ENCODE measurements around the gene TMEM43. TPM values are rescaled to one million over a fixed set of nuclear protein-coding genes. Genes with fewer than 3 reads are reported as not detected.

TMEM43 gene
- total and polyA plus RNA-seq, 10 of the 15 experiments (the other 5 are each of a cell fraction or from before 2014, with no cell fraction given) = 7.2 to 33.0 (median 18.5) TPM

DNA sequence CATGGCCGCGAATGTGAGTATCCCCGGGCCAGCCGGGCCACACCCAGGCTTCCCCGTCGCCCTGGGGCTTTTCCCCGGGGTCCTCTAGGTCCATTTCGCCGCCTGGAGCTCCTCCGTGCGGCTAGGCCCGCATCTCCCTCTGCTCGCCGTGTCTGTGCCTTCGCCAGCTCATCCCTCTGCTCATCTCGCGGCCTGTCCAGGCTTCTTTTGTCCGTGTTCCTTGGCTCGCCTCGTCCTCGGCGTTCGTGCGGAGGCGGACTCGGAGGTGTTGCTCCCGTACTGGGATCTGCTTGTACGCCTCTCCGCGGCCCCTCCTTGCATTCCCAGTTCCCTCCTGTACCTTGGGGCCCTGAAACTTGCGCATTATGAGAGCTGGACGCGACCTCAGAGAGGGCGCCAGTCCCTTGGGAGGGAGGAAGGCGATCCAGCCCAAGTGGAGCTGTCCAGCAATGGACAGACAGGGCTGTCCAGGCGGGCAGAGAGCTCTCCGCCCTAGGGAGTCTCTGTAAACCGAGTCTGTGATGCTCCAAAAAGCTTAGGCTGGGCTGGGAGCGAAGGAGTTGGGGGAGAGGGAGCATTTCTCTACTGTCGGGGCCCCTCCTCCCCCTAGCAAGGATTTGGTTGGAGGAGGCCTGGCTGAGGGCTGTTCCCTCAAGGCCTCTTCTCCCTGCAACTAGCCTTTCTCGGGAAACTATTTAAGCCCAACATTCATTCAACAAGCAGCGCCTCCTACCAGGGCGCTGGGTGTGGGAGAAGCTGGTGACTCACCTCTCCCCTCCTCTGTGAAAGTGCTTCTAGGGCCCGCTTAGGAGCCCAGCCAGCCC lies 553 bp downstream of the TMEM43 start (continued):
- TF ChIP-seq, protein P1, sequence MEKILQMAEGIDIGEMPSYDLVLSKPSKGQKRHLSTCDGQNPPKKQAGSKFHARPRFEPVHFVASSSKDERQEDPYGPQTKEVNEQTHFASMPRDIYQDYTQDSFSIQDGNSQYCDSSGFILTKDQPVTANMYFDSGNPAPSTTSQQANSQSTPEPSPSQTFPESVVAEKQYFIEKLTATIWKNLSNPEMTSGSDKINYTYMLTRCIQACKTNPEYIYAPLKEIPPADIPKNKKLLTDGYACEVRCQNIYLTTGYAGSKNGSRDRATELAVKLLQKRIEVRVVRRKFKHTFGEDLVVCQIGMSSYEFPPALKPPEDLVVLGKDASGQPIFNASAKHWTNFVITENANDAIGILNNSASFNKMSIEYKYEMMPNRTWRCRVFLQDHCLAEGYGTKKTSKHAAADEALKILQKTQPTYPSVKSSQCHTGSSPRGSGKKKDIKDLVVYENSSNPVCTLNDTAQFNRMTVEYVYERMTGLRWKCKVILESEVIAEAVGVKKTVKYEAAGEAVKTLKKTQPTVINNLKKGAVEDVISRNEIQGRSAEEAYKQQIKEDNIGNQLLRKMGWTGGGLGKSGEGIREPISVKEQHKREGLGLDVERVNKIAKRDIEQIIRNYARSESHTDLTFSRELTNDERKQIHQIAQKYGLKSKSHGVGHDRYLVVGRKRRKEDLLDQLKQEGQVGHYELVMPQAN (conservative IDR thresholded peaks at IDR 0.05) = peak; percentile 19; the same call in 1 of the 2 replicates
- peak; percentile 65 for TF ChIP-seq MEF2B (IDR thresholded peaks at IDR 0.05; ENCODE audit: partially characterized antibody, poor library complexity, severe bottlenecking)
- no peak for TF ChIP-seq HCFC1 (IDR thresholded peaks at IDR 0.05; ENCODE audit: low read length)
- TF ChIP-seq, protein P2, sequence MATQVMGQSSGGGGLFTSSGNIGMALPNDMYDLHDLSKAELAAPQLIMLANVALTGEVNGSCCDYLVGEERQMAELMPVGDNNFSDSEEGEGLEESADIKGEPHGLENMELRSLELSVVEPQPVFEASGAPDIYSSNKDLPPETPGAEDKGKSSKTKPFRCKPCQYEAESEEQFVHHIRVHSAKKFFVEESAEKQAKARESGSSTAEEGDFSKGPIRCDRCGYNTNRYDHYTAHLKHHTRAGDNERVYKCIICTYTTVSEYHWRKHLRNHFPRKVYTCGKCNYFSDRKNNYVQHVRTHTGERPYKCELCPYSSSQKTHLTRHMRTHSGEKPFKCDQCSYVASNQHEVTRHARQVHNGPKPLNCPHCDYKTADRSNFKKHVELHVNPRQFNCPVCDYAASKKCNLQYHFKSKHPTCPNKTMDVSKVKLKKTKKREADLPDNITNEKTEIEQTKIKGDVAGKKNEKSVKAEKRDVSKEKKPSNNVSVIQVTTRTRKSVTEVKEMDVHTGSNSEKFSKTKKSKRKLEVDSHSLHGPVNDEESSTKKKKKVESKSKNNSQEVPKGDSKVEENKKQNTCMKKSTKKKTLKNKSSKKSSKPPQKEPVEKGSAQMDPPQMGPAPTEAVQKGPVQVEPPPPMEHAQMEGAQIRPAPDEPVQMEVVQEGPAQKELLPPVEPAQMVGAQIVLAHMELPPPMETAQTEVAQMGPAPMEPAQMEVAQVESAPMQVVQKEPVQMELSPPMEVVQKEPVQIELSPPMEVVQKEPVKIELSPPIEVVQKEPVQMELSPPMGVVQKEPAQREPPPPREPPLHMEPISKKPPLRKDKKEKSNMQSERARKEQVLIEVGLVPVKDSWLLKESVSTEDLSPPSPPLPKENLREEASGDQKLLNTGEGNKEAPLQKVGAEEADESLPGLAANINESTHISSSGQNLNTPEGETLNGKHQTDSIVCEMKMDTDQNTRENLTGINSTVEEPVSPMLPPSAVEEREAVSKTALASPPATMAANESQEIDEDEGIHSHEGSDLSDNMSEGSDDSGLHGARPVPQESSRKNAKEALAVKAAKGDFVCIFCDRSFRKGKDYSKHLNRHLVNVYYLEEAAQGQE (IDR thresholded peaks at IDR 0.05; ENCODE audit: low read depth, low read length) = peak; percentile 82
- TF ChIP-seq RCOR1 (conservative IDR thresholded peaks at IDR 0.05; ENCODE audit: low read depth, low read length) = 0 out of 2 replicates have a peak, but pooled peaks have one; percentile 67
- TF ChIP-seq TAF1 (IDR thresholded peaks at IDR 0.05; ENCODE audit: borderline replicate concordance, low read depth, low read length) = 0 out of 2 replicates have a peak, but pooled peaks have one; percentile 5
- TF ChIP-seq SP1 (IDR thresholded peaks at IDR 0.05; ENCODE audit: low read depth, low read length) = no peak
- TF ChIP-seq, protein P3, sequence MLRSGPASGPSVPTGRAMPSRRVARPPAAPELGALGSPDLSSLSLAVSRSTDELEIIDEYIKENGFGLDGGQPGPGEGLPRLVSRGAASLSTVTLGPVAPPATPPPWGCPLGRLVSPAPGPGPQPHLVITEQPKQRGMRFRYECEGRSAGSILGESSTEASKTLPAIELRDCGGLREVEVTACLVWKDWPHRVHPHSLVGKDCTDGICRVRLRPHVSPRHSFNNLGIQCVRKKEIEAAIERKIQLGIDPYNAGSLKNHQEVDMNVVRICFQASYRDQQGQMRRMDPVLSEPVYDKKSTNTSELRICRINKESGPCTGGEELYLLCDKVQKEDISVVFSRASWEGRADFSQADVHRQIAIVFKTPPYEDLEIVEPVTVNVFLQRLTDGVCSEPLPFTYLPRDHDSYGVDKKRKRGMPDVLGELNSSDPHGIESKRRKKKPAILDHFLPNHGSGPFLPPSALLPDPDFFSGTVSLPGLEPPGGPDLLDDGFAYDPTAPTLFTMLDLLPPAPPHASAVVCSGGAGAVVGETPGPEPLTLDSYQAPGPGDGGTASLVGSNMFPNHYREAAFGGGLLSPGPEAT (IDR thresholded peaks at IDR 0.05; ENCODE audit: low read depth) = 0 out of 2 replicates have a peak, but pooled peaks have one; percentile 36
- TF ChIP-seq JUNB (IDR thresholded peaks at IDR 0.05) = peak; percentile 15; the same call in 1 of the 2 replicates
